ENCODE measurements around the gene CSF3R.

Gene CSF3R

DNA sequence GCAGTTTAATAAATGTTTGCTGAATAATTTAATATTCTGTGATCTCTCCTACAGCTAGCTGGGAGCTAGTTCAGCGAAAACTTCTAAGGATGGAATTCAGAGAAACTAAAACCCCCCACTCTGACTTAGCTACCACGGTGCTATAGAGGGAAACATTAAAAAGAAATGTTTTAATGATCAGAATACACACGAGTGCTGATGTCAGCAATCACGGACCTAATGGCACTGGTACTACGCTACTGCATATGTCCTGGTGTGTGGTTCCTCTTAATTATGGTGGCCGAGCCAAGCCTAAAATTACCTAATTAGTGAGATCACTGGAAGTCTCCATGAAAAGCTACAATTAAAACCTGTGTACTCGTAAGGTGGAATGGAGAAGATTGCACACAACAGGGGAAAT, 61.1 kb downstream of the CSF3R start:
- DNase-seq, result no peak

DNA sequence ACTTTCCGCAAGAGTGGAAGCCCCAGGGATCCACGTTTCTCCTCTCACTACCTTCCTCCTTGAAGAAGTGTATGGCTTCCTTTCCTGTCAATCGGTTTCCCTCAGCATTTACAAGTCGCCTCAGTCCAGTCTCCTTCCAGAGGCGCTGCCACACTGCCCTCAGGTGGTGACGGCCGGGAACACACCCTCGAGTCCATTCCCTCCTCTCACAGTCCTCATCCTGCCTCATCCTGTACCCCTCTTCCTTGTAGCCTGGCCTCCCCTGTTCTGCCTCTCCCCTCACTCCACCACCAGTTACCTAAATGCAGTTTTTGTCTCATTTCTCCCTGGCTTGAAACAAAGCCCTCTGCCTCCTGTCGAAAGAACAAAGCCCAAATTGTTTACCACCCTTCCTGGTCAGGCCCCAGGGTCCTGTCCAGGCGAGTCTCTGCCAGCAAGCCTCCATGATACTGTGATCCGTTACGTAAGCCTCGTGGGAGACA, 61.8 kb downstream of the CSF3R start:
- DNase-seq, result peak in 56 of 58 donors; percentile 16 to 93 (median 71)

DNA sequence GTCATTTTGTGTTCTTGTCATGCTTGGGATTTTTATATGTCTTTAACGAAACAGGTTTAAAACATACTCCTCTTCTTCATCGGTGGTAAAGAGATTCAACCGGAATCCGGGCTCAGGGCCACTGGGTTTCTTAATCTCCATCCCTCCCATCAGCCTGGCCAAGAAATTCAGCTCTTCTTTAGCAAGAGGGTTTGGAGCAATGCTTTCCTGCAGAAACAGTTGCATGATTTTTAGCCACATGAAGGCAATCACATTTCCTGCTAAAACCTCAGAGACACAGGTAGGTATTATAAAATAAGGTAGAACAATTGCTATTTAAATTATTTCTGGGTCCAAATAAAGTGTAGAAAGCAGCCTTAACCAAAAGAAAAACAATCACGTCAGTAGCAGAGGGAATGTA, 62.3 kb downstream of the CSF3R start:
- DNase-seq, result no peak

DNA sequence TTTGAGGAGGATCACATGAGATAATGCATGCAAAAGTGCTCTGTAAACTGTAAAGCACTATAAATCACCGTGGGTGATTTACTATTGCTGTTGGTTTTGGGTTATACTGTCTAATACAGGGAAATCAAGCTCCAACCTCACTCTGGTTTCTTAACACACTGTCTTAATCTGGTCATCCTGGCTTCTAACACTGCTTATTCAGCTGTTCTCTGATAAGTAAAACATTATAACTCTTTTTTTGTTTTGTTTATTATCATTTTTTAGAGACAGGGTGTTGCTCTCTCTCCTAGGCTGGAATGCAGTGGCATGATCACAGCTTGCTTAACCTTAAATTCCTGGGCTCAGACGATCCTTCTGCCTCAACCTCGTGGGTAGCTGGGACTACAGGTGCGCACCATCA, 63.1 kb downstream of the CSF3R start:
- DNase-seq, result no peak

DNA sequence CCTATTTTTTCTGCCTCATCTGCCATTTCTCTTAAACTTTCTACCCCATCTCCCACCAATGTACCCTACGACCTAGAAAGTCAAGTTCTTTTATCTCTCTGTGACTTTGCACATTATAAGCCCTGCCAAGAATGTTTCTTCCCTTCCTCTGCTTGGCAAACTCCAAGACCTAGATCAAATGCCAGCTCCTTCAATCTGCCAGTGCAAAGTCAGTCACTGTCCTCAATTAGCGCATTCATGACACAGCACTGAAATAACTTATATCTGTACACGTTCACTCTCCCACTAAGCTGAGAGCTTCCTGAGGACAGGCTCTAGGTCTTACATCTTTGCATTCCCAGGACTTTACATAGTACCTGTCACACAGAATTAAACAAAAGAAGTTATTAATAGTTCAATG, 63.6 kb downstream of the CSF3R start:
- no peak for DNase-seq

DNA sequence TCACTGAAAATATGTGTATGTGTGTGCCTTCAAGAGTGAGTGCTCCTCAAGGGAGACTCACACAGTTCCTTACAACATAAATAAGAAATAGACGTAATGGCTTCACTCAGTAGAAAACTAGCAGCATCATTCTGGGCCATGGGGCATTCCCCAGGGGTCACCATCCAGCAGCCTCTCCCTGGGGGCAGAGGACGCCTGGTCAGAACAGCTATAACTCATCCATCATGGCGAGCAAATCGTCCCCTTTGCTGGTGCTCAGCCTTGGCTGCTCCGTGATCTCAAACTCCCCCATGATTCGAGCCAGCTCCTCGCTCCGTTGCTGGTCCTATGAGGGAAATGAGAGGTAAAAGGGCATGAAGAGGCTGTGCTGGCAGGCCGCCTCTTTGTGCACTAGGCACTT, 64.8 kb downstream of the CSF3R start:
- no peak for DNase-seq

Data from anterior cingulate cortex (tissue), 58 donors.